Neural cell (in vitro differentiated cells): Measurements from ENCODE around the gene PTPN20. TPM values are rescaled to one million over a fixed set of nuclear protein-coding genes. Genes with fewer than 3 reads are reported as not detected.

Experiments
- H2AFZ ChIP-seq: fragments of 200-600, 300-800 bp; sonication (generic), shearing (Covaris generic); 2 replicates; pipeline ENCODE4 v1.6.0; 2014; ENCODE audit warnings: low read depth, mild to moderate bottlenecking, antibody characterized with exemption, low read length, moderate library complexity
- H3F3A ChIP-seq: fragments of 200-600 bp; shearing (Covaris generic); 2 replicates; pipeline ENCODE4 v1.6.1; 2016; ENCODE audit warnings: mild to moderate bottlenecking, moderate library complexity, mixed read lengths, antibody characterized with exemption, low read length; ENCODE audit not compliant: insufficient read depth, poor library complexity, severe bottlenecking
- H3K27ac ChIP-seq: fragments of 200-600, 300-800 bp; sonication (generic), shearing (Covaris generic); 2 replicates; pipeline ENCODE4 v1.5.1; 2014; ENCODE audit warnings: mild to moderate bottlenecking, low read length, moderate library complexity
- H3K27me3 ChIP-seq: fragments of 300-800, 200-600 bp; sonication (generic), shearing (Covaris generic); 2 replicates; pipeline ENCODE4 v1.6.0; 2014; ENCODE audit warnings: mild to moderate bottlenecking, low read depth, low read length, moderate library complexity; ENCODE audit not compliant: insufficient read depth
- H3K36me3 ChIP-seq: fragments of 300-800, 200-600 bp; sonication (generic), shearing (Covaris generic); 2 replicates; pipeline ENCODE4 v1.5.1; 2014; ENCODE audit warnings: mild to moderate bottlenecking, antibody characterized with exemption, low read length, moderate library complexity; ENCODE audit not compliant: insufficient read depth
- H3K4me2 ChIP-seq: fragments of 300-800, 200-600 bp; sonication (generic), shearing (Covaris generic); 2 replicates; pipeline ENCODE4 v1.6.0; 2014; ENCODE audit warnings: mild to moderate bottlenecking, low read length
- H3K4me3 ChIP-seq: fragments of 300-800, 200-600 bp; sonication (generic), shearing (Covaris generic); 2 replicates; pipeline ENCODE4 v1.5.1; 2014; ENCODE audit warnings: mild to moderate bottlenecking, low read length, moderate library complexity
- H3K79me2 ChIP-seq: fragments of 200-600 bp; shearing (Covaris generic); replicated peaks from 2 replicates; pipeline ENCODE4 v1.6.0; 2014; ENCODE audit warnings: mild to moderate bottlenecking, low read length, moderate library complexity; ENCODE audit not compliant: insufficient read depth
- H3K9ac ChIP-seq: fragments of 300-800, 200-600 bp; sonication (generic), shearing (Covaris generic); 2 replicates; pipeline ENCODE4 v1.6.1; 2016; ENCODE audit warnings: mild to moderate bottlenecking, low read length, mixed read lengths
- H3K9me2 ChIP-seq: fragments of 200-600 bp; shearing (Covaris generic); 2 replicates; pipeline ENCODE4 v1.6.1; 2016; ENCODE audit warnings: mild to moderate bottlenecking, low read length, mixed read lengths; ENCODE audit not compliant: insufficient read depth
- H3K9me3 ChIP-seq: fragments of 200-600, 300-800 bp; sonication (generic), shearing (Covaris generic); 2 replicates; pipeline ENCODE4 v1.6.1; 2016; ENCODE audit warnings: mild to moderate bottlenecking, mixed run types, low read length, moderate library complexity, mixed read lengths
- H4K20me1 ChIP-seq: fragments of 200-600 bp; shearing (Covaris generic); 2 replicates; pipeline ENCODE4 v1.6.1; 2016; ENCODE audit warnings: mild to moderate bottlenecking, mixed run types; ENCODE audit not compliant: insufficient read depth
- EP300 ChIP-seq: fragments of 450-650 bp; conservative IDR thresholded peaks from 2 replicates; pipeline ENCODE4 v1.6.1; 2014; ENCODE audit warnings: antibody characterized with exemption, mild to moderate bottlenecking, moderate library complexity; ENCODE audit not compliant: poor library complexity, severe bottlenecking
- EZH2 ChIP-seq: fragments of 200-600, 300-800 bp; shearing (Covaris generic), sonication (generic); IDR thresholded peaks from 2 replicates; pipeline ENCODE4 v1.6.1; 2014; ENCODE audit warnings: antibody characterized with exemption, low read length, borderline replicate concordance, mild to moderate bottlenecking; ENCODE audit not compliant: insufficient read depth, poor library complexity, severe bottlenecking
- MXI1 ChIP-seq: fragments of 450-650 bp; conservative IDR thresholded peaks from 2 replicates; pipeline ENCODE4 v1.6.1; 2014; ENCODE audit warnings: antibody characterized with exemption, mild to moderate bottlenecking; ENCODE audit not compliant: poor library complexity, severe bottlenecking
- POLR2AphosphoS5 ChIP-seq: IDR thresholded peaks from 2 replicates; pipeline ENCODE4 v1.6.1; 2012
- RAD21 ChIP-seq: fragments of 450-650 bp; conservative IDR thresholded peaks from 2 replicates; pipeline ENCODE4 v1.6.1; 2014; ENCODE audit warnings: antibody characterized with exemption, mild to moderate bottlenecking, moderate library complexity
- SMC3 ChIP-seq: fragments of 450-650 bp; conservative IDR thresholded peaks from 2 replicates; pipeline ENCODE4 v1.6.1; 2014; ENCODE audit warnings: antibody characterized with exemption, mild to moderate bottlenecking, moderate library complexity; ENCODE audit not compliant: poor library complexity
- TAF1 ChIP-seq: IDR thresholded peaks from 2 replicates; pipeline ENCODE4 v1.6.1; 2012; ENCODE audit warnings: low read depth
- polyA plus RNA-seq: library from polyadenylated mRNA; depleted of rRNA; stranded (reverse); fragments of >200 nt; gene quantifications from 2 replicates; pipeline ENCODE4 v1.2.3, GENCODE V29; 2014
- TF ChIP-seq, protein P1 (sequence below): fragments of 450-650 bp; IDR thresholded peaks from 2 replicates; pipeline ENCODE4 v1.5.1; 2014; ENCODE audit warnings: antibody characterized with exemption, mild to moderate bottlenecking, moderate library complexity; ENCODE audit not compliant: poor library complexity, severe bottlenecking
- TF ChIP-seq, protein P2 (sequence below): IDR thresholded peaks from 2 replicates; pipeline ENCODE4 v1.6.1; 2012; ENCODE audit warnings: borderline replicate concordance

PTPN20 gene
- polyA plus RNA-seq, 1 donor from 2014 or later: not detected

DNA sequence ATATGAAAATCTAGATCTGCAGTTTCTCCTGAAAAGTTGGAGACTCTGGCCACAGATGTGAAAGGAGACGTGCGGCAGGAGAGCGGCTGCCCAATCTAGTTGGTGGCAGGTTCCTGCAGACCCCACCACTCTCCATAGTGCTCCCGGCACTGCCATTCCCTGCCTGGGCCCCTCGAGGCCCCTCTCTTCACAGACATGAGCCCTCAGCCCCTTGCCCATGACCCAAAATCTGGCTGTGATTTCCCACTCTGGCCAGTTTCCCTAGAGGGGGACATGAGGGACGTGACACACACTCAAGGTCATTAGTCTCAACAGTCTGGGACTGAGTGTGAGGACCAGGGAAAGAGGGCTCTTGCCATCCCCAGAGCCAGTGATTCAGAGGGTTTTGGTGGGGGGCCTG, 138.7 kb downstream of the PTPN20 start:
- Histone ChIP-seq H3F3A (no peaks in the 10 kb centered on the region), H3K9ac (no peak overlapping the region), H3K27me3 (no peaks in the 10 kb centered on the region), H3K9me2 (no peaks in the 10 kb centered on the region), H3K4me2 (no peak overlapping the region), H3K36me3 (no peaks in the 10 kb centered on the region), H4K20me1 (no peaks in the 10 kb centered on the region), H3K27ac (no peak overlapping the region), H3K79me2 (no peaks in the 10 kb centered on the region), H3K4me3 (no peak overlapping the region), H3K9me3 (no peaks in the 10 kb centered on the region), H2AFZ (no peak overlapping the region)
- TF ChIP-seq, protein P1, sequence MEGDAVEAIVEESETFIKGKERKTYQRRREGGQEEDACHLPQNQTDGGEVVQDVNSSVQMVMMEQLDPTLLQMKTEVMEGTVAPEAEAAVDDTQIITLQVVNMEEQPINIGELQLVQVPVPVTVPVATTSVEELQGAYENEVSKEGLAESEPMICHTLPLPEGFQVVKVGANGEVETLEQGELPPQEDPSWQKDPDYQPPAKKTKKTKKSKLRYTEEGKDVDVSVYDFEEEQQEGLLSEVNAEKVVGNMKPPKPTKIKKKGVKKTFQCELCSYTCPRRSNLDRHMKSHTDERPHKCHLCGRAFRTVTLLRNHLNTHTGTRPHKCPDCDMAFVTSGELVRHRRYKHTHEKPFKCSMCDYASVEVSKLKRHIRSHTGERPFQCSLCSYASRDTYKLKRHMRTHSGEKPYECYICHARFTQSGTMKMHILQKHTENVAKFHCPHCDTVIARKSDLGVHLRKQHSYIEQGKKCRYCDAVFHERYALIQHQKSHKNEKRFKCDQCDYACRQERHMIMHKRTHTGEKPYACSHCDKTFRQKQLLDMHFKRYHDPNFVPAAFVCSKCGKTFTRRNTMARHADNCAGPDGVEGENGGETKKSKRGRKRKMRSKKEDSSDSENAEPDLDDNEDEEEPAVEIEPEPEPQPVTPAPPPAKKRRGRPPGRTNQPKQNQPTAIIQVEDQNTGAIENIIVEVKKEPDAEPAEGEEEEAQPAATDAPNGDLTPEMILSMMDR: no peak
- TF ChIP-seq EZH2 (no peak), MXI1 (no peak), RAD21 (no peak), TAF1 (no peak), POLR2AphosphoS5 (no peak), EP300 (no peak), SMC3 (no peak)
- TF ChIP-seq, protein P2, sequence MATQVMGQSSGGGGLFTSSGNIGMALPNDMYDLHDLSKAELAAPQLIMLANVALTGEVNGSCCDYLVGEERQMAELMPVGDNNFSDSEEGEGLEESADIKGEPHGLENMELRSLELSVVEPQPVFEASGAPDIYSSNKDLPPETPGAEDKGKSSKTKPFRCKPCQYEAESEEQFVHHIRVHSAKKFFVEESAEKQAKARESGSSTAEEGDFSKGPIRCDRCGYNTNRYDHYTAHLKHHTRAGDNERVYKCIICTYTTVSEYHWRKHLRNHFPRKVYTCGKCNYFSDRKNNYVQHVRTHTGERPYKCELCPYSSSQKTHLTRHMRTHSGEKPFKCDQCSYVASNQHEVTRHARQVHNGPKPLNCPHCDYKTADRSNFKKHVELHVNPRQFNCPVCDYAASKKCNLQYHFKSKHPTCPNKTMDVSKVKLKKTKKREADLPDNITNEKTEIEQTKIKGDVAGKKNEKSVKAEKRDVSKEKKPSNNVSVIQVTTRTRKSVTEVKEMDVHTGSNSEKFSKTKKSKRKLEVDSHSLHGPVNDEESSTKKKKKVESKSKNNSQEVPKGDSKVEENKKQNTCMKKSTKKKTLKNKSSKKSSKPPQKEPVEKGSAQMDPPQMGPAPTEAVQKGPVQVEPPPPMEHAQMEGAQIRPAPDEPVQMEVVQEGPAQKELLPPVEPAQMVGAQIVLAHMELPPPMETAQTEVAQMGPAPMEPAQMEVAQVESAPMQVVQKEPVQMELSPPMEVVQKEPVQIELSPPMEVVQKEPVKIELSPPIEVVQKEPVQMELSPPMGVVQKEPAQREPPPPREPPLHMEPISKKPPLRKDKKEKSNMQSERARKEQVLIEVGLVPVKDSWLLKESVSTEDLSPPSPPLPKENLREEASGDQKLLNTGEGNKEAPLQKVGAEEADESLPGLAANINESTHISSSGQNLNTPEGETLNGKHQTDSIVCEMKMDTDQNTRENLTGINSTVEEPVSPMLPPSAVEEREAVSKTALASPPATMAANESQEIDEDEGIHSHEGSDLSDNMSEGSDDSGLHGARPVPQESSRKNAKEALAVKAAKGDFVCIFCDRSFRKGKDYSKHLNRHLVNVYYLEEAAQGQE: no peak

DNA sequence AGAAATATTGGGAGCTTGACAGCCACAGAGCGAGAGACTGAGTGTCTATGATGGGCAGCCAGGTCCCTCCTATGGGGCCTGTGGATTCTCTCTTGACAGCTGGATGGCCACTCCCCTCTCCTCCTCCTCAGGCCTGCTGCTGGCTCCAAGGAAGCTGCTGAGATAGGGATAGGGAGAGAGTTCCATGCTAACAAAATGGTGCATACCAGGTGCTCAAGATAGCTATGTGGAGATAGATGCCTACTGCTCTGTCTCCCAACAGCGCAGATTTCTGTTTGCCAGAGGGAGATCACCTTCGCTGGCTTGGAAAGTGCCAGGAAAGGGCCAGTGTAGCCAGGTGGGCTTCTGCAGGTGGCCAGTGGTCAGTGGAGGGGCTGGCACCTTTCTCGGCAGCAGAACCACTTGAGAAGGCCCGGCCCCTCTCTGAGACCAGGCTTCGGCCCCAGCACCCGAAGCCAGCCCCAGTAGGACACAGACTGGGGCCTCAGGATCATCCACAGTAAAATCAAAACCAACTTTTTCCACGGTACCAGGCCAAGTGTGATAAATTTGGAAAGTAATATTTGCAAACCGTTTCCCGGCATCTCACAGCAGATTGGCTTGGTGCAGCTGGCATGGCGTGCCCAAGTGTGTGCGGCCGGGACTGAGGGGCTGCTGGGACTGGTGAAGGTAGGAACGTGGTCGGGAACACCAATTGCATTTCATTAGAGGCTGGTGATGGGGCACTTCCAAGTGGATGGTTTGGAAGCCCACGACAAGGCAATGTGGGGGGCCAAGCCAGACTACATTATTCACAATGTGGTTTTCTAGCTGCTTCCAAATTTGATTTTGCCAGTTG, 139.6 kb downstream of the PTPN20 start:
- no peaks in the 10 kb centered on the region for H3K79me2 ChIP-seq
- no peaks in the 10 kb centered on the region for H3K9me3 ChIP-seq
- H3K4me2 ChIP-seq: no peak overlapping the region
- no peaks in the 10 kb centered on the region for H3K27me3 ChIP-seq
- no peaks in the 10 kb centered on the region for H4K20me1 ChIP-seq
- no peak overlapping the region for H2AFZ ChIP-seq
- TF ChIP-seq EZH2 (no peak), RAD21 (no peak), TAF1 (no peak), MXI1 (no peak), EP300 (no peak), SMC3 (no peak), POLR2AphosphoS5 (no peak)
- TF ChIP-seq, protein P2: no peak
- TF ChIP-seq, protein P1: no peak
- no peak overlapping the region for H3K4me3 ChIP-seq
- H3K9ac ChIP-seq: no peak overlapping the region
- H3K27ac ChIP-seq: no peak overlapping the region
- no peaks in the 10 kb centered on the region for H3K36me3 ChIP-seq
- H3K9me2 ChIP-seq: no peaks in the 10 kb centered on the region
- no peaks in the 10 kb centered on the region for H3F3A ChIP-seq
